NCI-H1930 (cell line): ENCODE results near the gene ABLIM2.

Experiments used
- DNase-seq, 2 experiments: peaks; one replicate each; lab custom pipeline; 2025; lab: John Stamatoyannopoulos, UW

The ABLIM2 gene

DNA sequence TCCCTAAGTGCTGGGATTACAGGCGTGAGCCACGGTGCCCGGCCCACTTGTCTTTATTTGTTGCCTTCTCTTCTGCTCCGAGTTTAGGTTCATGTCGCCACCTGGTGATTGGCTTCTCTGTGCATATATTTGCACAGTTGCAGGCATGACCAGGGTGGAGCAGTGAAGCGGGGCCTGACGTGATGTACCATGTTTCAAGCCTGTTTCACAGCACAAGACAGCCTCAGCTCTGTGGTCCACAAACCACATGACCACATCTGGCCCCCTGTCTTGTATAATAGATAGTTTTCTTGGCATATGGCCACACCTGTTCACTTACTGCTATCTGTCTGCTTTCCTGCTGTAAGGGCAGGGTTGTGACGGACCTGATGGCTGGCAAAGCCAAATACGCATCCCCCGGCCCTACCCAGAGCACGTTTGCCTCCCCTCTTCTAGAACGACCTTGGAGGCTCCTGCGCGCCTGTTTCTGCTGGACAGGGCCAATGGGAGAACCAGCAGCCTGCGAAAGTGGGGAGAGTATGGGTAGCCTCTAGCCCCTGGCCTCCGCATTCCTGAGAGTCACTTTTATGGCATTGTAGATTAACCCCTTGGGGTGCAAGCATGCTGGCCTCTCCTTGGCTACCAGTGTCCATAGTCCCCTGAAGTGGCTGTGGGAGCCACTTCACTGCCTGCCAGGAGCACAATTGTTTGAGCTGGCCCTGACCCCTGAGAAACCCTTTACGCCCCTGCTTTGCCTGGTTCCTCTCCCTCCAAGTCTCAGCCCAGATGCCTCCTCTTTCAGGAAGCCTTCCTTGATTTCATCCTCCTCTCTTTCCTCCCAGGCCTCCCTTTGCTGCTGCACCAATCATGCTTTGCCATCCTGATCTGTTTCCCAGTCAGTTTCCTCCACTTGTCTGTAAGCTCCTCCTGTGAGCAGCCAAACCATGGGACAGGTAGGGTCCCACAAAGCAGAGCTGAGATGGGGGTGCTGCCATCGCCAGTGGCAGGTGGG lies 34.4 kb upstream of the ABLIM2 start:
- peak; percentile 25 to 60 for DNase-seq

DNA sequence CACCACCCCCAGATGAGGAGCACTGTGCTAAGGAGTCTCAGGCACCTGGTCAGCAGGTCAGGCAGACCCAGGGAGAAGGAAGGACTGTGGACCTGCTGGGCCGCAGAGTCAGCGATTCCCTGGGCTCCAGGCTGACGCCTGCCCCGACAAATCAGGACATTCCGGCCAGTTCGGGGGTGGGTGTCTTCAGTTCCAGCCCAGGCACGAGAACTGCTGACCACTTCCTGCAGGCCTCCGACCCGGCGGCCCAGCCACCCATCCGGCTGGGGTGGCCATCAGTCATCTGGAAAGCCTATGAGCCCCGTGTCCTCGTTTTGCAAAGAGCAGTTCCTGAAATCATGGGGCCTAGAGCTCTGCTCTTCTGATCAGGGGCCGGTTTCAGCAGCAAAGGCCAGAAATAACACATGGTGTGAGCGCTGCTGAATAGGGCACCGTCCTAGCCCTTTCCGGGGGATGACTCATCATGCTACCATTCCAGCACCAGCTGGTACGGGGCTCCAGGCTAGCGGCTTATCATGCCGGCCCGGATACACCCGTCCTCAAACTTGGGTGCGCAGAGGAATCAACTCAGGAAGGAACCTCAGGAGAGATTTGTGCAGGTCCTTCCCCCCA lies 32.6 kb upstream of the ABLIM2 start:
- no peak for DNase-seq

DNA sequence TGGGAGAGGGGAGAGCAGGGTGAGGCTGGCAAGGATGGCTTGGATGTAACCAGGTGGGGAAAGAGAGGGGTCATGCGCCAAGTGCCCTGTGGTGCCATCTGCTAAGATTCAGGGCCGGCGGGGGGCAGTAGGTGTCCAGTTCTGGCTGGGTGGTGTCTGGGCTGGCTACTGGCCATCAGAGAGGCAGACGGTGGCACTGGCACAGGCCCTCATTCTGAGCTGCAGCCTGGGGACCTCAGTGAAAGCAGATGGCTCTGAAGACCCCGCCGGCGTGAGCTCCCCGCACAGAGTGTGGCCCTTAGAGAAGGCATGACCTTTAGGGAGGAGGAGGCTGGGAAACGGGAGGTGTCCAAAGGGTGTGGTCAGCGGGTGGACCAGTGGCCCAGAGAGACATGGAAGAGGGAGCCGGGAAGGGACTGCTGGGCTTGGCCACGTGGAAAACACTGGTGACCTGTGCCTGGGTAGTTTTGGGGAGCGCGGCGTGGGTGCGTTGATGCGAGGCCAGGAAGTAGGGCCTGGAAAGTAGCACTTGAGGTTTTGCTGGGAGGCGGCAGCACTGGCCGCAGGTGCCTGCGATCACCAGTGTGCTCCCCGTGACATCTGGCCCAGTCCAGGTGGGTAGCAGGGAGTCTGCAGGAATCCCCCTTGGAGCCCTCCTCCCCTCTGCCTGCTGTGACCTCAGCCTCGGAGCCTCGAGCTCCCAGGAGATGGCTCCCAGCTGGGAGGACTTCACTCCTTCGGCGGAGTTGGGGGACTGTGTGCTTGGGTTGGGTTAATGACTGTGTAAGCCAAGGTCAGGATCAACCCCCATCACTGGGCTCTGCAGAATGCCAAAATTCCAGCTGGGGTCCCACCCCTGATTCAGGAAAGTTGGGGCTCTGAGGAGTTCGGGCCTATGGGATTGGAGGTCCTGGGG lies 31.2 kb upstream of the ABLIM2 start:
- no peak for DNase-seq

DNA sequence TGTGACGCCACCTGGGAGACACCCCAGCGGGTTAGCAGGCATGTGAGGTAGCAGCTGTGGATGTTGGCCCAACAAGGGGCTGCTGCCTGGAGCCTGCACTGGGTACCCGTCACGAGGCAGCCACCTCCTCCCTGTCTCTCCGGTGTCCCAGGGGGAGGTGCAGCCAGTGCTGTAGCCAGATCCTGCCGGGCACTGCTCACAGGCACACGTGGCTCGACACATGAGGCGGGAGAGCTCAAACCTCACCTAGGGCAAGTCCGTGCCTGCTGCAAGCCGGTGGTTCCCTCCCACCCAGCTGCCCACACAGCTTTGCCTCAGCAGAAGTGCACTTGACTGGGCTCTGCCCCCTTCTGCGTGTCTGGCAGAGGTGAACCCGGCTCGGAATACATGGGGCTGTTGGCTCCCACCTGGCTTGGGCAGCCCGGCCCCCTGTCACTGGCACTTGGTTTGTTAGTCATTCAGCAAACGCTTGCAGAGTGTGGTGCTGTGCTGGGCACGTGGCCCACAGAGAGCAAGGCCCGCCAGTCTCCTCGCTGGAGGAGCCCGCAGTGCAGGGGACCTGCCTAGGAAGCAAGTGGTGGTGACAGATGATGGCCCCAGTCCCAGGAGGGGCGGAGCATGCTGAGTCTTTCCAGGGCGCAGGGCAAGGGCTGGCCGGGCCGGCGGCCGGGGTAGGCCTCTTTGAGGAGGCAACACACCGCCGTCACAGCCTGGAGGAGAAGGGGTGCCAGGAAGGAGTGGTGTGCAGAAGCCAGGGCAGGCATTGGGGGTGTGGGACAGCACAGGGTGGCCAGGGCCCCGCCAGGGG lies 30.3 kb upstream of the ABLIM2 start:
- DNase-seq = no peak

DNA sequence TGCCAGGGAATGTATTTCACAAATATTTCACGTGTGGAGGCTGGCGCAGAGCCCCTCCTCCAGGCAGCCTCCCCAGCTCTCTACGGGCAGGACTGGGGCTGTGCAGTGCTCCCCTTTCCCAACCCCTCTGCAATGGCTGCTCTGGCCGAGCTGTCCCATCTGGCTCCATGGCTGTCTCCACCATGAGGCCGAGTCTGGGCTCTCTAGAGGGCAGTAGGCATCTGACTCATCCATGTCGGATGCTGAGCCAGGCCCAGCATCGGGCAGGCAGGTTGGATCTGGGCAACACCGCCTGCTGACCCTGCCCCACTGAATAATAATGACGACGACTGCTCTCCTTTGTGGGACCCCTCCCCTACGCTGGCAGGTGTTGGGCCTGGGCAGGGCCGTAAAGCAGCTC lies 29.5 kb upstream of the ABLIM2 start:
- peak in 1 of 2 experiments; percentile 10 for DNase-seq

DNA sequence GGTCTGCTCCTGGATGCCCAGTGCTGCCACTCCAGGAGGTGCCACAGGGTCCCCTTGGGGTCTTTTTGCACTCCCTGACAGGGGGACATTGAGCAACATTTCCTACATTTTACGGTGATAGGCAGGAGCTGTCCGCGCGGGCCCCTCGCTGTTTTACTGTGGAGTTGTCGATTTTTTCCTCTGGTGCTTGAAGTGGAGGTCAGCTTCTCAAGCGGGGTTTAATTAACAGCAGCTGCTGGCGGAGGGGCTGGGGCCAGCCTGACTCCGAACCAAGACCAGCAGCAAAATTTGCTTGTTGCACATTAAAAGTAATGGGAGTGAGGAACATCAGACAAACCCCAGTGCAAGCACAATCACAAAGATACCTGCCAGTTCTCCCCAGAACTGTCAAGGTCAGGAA lies 27.3 kb upstream of the ABLIM2 start:
- DNase-seq = no peak

DNA sequence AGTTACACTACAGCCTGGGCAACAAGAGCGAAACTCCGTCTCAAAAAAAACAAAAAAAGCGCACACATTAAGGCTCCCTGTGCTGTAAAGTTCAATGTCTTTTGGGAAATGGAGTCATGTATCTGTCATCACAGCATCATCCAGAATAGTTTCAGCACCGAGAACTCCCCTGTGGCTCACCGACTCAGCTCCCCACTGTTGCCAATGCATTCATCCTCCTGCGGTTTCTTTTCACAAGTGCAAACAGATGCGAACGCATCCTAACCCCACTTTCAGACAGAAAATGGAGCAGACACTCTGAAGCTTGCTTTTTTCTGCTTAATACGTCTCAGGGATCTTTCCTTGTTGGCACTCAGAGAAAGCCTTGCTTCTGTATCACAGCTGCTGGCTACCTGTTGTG lies 26.7 kb upstream of the ABLIM2 start:
- DNase-seq = no peak

DNA sequence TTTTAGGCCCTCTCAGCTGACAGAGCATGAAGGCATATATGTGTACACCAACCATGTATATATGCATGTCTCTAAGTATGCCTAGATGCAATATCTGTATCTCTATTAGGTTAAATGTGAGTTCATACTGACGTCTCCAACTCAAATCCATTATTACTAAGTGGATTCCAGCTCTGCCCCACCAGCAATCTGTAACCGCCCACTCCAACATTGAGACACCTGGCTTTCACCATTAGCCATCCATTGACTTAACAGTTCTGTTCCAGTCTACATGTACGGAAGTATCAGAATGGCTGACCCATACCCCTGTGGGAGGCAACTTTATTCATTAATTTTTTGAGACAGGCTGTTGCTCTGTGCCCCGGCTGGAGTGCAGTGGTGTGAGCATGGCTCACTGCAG lies 25.4 kb upstream of the ABLIM2 start:
- no peak for DNase-seq

DNA sequence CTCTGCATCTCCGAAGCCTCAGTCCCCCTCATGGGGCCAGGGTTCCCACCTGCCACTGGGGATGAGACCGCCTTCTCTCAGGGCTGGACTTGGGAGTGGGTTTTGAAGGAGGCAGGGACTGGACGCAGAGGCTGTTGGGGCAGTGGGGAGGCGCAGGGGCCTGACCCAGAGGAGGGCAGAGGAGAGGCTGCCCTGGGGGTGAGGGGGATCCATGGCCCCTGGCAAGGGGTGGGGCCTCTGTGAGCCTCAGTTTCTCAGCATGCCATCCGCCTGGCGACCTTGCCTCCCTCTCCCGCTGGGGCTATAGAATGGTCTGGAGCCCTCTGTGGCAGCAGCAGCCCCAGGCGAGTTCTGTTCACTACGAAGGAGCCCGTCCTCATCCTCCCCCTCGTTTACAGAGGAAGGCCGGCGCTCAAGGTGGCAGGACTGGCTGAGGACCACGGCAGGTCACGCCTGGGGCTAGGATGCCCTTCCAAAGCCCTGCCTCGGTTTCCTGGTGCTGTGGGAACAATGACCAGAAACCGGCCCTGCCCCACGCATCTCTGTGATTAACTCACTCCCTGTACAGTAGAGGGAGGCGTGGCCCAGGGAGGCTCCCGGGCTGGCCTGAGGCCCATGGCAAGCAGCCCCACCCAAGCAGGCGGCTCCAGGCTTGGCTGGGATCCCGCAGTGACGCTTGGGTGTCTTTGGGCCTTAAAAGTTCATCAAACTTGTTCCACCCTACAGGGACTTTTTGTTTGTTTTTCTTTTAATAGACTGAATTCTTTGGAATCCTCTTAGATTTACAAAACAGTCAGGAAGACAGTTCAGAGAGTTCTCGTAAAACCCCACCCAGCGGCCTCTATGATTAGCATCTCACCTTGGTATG lies 24.5 kb upstream of the ABLIM2 start:
- DNase-seq = no peak

DNA sequence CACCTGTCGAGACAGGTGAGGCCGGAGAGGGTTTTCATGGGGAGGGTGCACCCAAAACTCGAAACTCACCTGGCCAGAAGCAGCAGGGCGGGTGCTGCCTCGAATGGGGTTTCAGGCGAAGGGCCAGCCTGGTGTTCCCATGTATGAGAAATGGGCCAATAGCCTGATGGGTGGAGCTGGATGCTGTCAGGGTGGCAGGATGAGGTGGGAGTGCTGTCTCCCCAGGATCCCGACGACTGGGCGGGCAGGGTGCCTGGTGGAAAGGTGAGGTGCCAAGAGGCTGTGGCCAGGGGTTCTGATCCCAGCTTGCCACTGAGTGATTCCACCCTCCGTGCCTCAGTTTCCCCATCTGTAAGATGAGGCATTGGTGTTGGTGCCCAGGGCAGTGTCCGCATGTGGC lies 23.7 kb upstream of the ABLIM2 start:
- no peak for DNase-seq

DNA sequence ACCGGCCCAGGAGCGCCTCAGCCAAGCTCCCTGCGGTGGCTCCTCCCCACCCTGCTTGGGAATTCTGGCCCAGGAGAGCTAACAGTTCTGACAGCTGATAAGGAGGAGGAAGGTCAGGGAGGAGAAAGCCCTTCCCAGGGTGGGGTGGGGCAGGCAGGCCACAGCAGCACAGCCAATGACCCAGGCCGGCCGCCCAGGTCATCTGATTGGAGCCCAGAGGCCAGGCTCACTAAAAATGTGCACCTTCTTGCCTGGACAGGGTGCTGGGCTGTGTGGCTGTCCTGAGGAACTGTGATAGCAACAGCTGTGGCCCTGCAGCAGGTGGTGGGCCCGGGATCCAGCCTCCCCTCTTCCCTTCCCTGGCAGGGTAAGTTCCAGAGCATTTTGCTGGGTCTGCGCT lies 23.2 kb upstream of the ABLIM2 start:
- no peak for DNase-seq

DNA sequence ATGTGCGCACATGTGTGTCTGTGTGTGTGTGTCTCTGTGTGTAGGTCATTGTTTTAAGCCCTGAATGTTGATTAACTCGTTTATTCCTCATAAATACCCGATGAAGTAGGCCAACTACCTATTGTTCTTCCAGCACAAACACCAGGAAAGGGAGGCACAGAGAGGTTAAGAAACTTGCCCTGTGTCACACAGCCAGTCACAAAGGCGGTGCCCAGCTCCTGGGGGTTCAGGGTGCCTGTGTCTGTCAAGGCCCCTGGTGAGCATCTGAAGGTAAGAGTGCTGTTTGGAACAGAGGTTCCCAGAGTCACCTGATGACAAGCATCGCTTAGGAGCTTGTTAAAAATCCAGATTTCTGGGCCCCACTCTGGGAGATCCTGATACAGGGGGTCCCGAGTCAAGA lies 22.5 kb upstream of the ABLIM2 start:
- no peak for DNase-seq

DNA sequence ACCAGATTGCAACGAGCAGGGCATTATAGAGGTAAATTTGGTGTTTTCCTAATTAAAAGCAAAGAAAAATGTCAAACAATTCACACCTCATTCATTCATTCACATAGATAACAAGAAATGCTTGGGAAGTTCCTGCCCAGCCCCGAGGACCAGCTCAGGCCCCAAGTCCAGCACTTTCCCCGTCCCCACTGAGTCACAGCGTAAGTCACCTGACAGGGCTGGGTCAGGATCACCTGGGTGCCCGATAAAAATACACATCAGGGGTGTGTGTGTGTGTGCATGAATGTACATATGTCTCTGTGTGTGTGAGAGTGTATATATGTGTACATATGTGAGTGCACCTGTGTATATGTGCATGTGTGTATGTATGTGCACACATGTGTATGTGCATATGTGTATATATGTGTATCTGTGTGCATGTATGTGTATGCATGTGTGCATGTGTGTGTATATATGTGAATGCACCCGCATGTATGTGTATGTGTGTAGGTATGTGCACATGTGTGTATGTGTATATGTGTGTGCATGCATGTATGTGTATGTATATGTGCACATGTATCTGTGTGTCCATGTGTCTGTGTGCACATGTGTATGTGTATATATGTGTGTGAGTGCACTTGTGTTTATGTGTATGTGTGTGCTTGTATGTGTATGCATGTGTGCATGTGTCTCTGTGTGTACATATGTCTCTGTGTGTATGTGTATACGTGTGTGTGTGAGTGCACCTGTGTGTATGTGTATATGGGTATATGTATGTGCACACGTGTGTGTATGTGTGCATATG lies 21.9 kb upstream of the ABLIM2 start:
- no peak for DNase-seq

DNA sequence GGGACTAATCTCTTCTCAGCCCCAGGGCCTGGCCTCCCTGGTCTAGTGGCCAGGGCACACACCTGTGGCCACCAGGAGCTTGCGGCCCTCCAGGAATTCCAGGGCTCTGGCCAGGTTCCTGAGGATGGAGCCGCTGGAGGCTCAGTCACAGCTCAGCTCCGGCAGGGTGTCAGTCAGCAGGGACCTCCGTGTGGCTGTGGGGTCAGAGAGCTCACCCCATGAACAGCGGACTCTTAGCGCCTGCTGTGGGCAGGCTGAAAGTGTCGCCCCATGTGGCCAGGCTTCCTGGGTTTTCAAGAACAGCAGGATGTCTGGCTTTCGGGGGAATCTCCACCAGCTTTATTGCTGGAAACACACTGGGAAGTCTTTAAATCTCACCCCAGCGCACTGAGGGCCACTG lies 21.2 kb upstream of the ABLIM2 start:
- DNase-seq = no peak

DNA sequence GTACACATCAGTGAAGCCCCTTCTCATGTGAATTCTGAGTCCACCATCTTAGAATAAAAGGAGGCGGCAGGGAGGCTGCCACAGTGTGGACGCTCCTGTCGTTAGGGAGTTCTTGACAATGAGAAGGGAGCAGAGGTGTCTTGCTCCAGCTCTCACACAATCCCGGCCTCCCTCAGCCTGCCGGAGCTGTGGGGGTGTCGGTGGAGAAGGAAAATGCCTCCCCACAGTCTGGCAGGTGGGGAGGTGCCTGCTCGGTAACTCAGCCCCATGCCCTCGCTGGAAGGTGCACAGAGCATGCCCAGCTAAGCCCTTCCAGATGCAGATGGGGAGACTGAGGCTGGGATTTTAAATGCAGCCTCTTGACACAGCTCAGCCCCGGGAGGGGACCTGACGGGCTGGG lies 20.5 kb upstream of the ABLIM2 start:
- no peak for DNase-seq

DNA sequence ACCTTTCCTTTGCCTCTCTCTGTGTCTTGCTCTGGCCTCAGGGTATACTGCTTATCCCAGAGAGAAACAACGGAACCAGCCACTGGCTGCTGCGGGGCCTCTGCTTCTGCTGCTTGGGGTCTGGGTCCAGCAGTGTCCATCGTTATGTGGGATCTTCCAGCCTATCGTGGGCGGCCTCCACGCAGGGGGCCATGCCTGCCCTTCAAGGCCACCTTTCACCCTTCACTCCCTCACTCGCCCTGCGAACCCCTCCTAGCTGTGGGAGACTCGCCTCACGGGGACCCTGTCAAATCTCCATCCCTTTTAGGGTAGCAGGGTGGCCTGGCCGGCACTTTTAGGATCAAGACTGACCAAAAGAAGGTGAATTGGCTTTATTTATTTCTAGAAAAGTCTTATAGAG lies 19.3 kb upstream of the ABLIM2 start:
- DNase-seq = no peak

DNA sequence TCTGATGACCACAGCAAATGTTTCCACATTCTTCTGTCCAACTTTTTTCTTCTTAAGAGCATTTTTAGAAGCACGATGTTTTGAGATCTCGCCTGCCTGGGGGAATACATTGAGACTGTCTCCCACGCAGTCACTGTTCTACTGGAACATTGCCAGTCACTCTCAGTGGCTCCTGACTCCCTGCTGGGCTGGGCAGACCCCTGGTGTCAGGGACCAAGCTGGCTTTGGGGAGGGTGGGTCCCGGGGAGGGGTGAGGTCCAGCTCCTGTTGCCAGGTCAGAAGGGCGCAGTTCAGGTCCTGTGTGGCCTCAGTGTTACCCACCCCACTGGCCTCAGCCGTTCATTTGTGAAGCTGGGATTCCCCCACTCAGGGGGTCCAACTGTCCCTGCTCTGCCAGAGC lies 18.9 kb upstream of the ABLIM2 start:
- DNase-seq = no peak

DNA sequence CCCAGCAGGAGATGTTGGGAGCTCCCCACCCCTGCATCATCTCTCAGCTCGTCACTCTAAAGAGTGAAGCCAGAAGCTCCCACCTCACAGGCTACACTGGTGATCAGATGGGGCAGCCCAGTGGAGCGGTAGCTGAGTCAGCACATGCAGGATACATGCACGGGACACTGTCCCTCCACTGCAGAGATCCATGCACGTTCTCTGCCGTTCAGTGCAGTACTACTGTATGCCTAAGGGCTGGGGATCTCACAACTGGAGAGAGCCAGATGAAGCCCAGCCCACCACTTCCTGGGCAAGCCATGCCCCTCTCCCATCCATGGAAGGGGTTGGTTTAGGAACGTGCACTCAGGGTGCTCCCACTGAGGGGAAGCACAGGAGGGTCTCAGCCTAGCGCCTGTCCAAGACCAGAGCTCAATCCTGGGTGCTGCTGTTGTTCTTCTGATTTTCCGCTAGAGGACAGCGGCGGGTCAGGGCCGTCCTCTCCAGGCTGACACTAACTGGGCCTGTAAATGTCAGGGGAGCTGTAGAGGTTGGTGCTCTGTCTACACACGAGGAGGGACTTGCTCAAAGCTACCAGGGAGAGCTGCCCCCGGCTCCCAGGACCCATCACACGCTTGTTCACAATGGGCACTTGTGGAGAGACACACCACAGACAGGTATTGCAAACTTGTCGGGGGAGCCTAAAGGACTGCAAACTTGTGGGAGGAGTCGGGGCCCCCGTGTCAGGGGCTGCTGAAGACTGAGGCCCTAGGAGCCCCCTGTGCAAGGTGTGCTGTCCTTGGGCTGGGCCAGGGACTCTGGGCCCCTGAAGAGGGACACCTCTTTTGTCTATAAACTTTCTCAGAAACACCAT lies 18.2 kb upstream of the ABLIM2 start:
- DNase-seq = peak in 1 of 2 experiments; percentile 14

DNA sequence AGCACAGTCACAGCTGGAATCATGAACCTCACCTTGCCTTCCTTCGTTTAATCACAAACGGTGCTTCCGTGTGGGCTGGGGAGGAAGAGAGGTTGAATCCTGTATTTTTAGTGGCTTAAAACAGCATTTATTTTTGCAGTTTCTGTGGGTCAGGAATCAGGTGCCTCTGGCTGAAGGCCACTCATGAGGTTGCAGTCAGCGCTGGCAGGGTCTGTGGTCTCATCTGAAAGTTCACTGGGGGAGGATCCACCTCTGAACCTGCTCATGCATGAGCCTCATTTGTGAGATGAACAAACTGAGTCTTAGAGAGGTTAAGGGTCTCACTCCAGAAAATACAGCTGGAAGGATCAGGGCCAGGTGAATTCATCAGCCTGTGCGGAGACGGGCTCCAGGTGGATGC lies 17.1 kb upstream of the ABLIM2 start:
- no peak for DNase-seq
